Spleen (tissue), 7 donors: Measurements from ENCODE around the gene ARL15.

Experiments
- CTCF ChIP-seq, 11 experiments: fragments of 200-600 bp in 7 of 11; fragments of 450-650 bp in 4 of 11; sonication (generic) in 4 of 11; IDR thresholded peaks in 8 of 11; conservative IDR thresholded peaks in 3 of 11; 1 replicate in 7 of 11; 2 replicates in 4 of 11; pipeline versions ENCODE4 v1.4.0 to v1.8.0; 2016 to 2021; ENCODE audit warnings: antibody characterized with exemption in 11 of 11, inconsistent platforms in 4 of 11, mild to moderate bottlenecking in 1 of 11
- POLR2A ChIP-seq, 3 donors: fragments of 450-650 bp; IDR thresholded peaks; one replicate each; pipeline ENCODE4 v1.5.1; 2017; ENCODE audit warnings: antibody characterized with exemption in 3 of 3, mild to moderate bottlenecking in 1 of 3
- POLR2AphosphoS5 ChIP-seq, 3 donors: sonication (generic); formaldehyde crosslinking; IDR thresholded peaks; one replicate each; pipeline ENCODE4 v1.5.1; 2017; ENCODE audit warnings: antibody characterized with exemption in 3 of 3
- donor health status: DM: no; HTN: no; CAD: no; lungs with moderate emphysema.
- donor health status: DM: no; HTN: no; CAD: no.
- donor health status: DM: no; HTN: no; CAD: no.

GRCh38 chr5:54217826-54218503, 92.4 kb downstream of the ARL15 start:
- TF ChIP-seq CTCF (IDR thresholded peaks at IDR 0.05 in 8 of 11, conservative IDR thresholded peaks at IDR 0.05 in 3 of 11) (peak in 10 of 11 experiments; percentile 30 to 82 (median 68)), POLR2AphosphoS5 (IDR thresholded peaks at IDR 0.05) (no peak), POLR2A (IDR thresholded peaks at IDR 0.05) (no peak)
